ENCODE results near the gene CRABP1.

Gene CRABP1

GRCh38 chr15:78301326-78301725, 38.8 kb upstream of the CRABP1 start:
- ChIA-PET CTCF (interaction anchor here (0.5 to 2.3 kb wide), 8 partner anchors 7 to 334 kb away, joined by 3 to 17 read pairs (median 4); no protein-coding TSS in a partner anchor), POLR2A (no interaction called here)

GRCh38 chr15:78301828-78302227, 38.3 kb upstream of the CRABP1 start:
- Histone ChIP-seq H3K9me3 (ENCODE audit: control insufficient read depth, insufficient read depth, low read depth, low read length) (no peaks in the 10 kb centered on the region), H3K36me3 (ENCODE audit: control insufficient read depth in 2 of 2, insufficient read depth in 1 of 2, low read length in 2 of 2) (no peaks in the 10 kb centered on the region), H3K4me3 (ENCODE audit: low read depth, low read length) (no peak overlapping the region), H3K4me1 (ENCODE audit: control insufficient read depth, insufficient read depth, low read length) (no peaks in the 10 kb centered on the region), H3K27ac (ENCODE audit: extremely low read depth, low read depth, low read length) (no peak overlapping the region)
- TF ChIP-seq ZNF549 (tag by site-specific recombination; IDR thresholded peaks at IDR 0.05) (no peak), SCRT2 (tag by site-specific recombination; IDR thresholded peaks at IDR 0.05) (peak; percentile 63; the same call in 1 of the 2 replicates), ZFP37 (tag by site-specific recombination; IDR thresholded peaks at IDR 0.05) (no peak), ZNF398 (tag by site-specific recombination; IDR thresholded peaks at IDR 0.05) (0 out of 2 replicates have a peak, but pooled peaks have one; percentile 25), ZNF335 (tag by site-specific recombination; conservative IDR thresholded peaks at IDR 0.05) (0 out of 2 replicates have a peak, but pooled peaks have one; percentile 25)
- ChIA-PET POLR2A (no interaction called here), CTCF (interaction anchor here (0.5 to 2.3 kb wide), 8 partner anchors 59 to 334 kb away, joined by 3 to 7 read pairs (median 4); no protein-coding TSS in a partner anchor)

More at GRCh38 chr15:78301326-78301725, 38.8 kb upstream of the CRABP1 start:
- Histone ChIP-seq H3K9me3 (ENCODE audit: control insufficient read depth, insufficient read depth, low read depth, low read length) (no peaks in the 10 kb centered on the region), H3K36me3 (ENCODE audit: control insufficient read depth in 2 of 2, insufficient read depth in 1 of 2, low read length in 2 of 2) (no peaks in the 10 kb centered on the region), H3K4me3 (ENCODE audit: low read depth, low read length) (no peak overlapping the region), H3K4me1 (ENCODE audit: control insufficient read depth, insufficient read depth, low read length) (no peaks in the 10 kb centered on the region), H3K27ac (ENCODE audit: extremely low read depth, low read depth, low read length) (no peak overlapping the region)
- TF ChIP-seq ZNF664 (tag by site-specific recombination; IDR thresholded peaks at IDR 0.05), result no peak
- TF ChIP-seq ZNF221 (tag by site-specific recombination; IDR thresholded peaks at IDR 0.05; ENCODE audit: borderline replicate concordance), result no peak
- TF ChIP-seq RBAK (tag by site-specific recombination; IDR thresholded peaks at IDR 0.05), result no peak
- no peak for TF ChIP-seq ZNF660 (tag by site-specific recombination; IDR thresholded peaks at IDR 0.05)
- TF ChIP-seq ZNF2 (tag by site-specific recombination; IDR thresholded peaks at IDR 0.05), result no peak
- TF ChIP-seq ZNF10 (tag by site-specific recombination; IDR thresholded peaks at IDR 0.05), result no peak
- no peak for TF ChIP-seq HOXA7 (CRISPR knock-in tag; IDR thresholded peaks at IDR 0.05; ENCODE audit: borderline replicate concordance)
- no peak for TF ChIP-seq REST (tag by site-specific recombination; IDR thresholded peaks at IDR 0.05)
- TF ChIP-seq ZNF677 (tag by site-specific recombination; IDR thresholded peaks at IDR 0.05), result no peak
- no peak for TF ChIP-seq ZNF544 (tag by site-specific recombination; IDR thresholded peaks at IDR 0.05)
- no peak for TF ChIP-seq ZNF223 (tag by site-specific recombination; IDR thresholded peaks at IDR 0.05)
- no peak for TF ChIP-seq ZNF362 (tag by site-specific recombination; IDR thresholded peaks at IDR 0.05)

Measured in HEK293 (cell line).